Brain microvascular endothelial cell (primary cell): Measurements from ENCODE around the gene IL1RL1.

Experiments used
- DNase-seq: peaks from one replicate; pipeline ENCODE4 v3.0.0-alpha.2; 2020
- H3K27ac ChIP-seq: fragments of 250-450 bp; sonication (Bioruptor Pico); 2 replicates; pipeline ENCODE4 v1.5.1; 2020; ENCODE audit warnings: mild to moderate bottlenecking, moderate library complexity
- H3K27me3 ChIP-seq: fragments of 250-450 bp; sonication (Bioruptor Pico); replicated peaks from 2 replicates; pipeline ENCODE4 v1.5.1; 2020; ENCODE audit warnings: mild to moderate bottlenecking
- H3K36me3 ChIP-seq: fragments of 250-450 bp; sonication (Bioruptor Pico); replicated peaks from 2 replicates; pipeline ENCODE4 v1.5.1; 2020; ENCODE audit warnings: mild to moderate bottlenecking
- H3K4me3 ChIP-seq: 2 replicates; pipeline ENCODE4 v1.5.1; 2011; ENCODE audit warnings: low read depth, mild to moderate bottlenecking, control low read depth, low read length, moderate library complexity
- CTCF ChIP-seq: IDR thresholded peaks from 2 replicates; pipeline ENCODE4 v1.5.1; 2011; ENCODE audit warnings: low read depth, mild to moderate bottlenecking, moderate library complexity, low read length, control low read depth, inconsistent platforms; ENCODE audit errors: missing control alignments
- in situ Hi-C: cut with HindIII; loops from 2 replicates; pipeline ENCODE4 v1.10.0; 2017; ENCODE audit warnings: low sequenced_read_pairs, low pct_ligation_motif_present

The IL1RL1 gene

GRCh38 chr2:102294802-102295489 lies 16.4 kb upstream of the IL1RL1 start:
- Histone ChIP-seq H3K27me3 (no peaks in the 10 kb centered on the region), H3K27ac (no peak overlapping the region), H3K4me3 (no peak overlapping the region), H3K36me3 (no peaks in the 10 kb centered on the region)
- in situ Hi-C loops: no loop called here
- no peak for TF ChIP-seq CTCF
- DNase-seq: peak; percentile 15

GRCh38 chr2:102295566-102295965 lies 15.8 kb upstream of the IL1RL1 start:
- H3K36me3 ChIP-seq: no peaks in the 10 kb centered on the region

GRCh38 chr2:102296449-102296848 lies 14.9 kb upstream of the IL1RL1 start:
- no peak for TF ChIP-seq CTCF
- Histone ChIP-seq H3K4me3 (no peak overlapping the region), H3K27me3 (no peaks in the 10 kb centered on the region), H3K27ac (no peak overlapping the region), H3K36me3 (no peaks in the 10 kb centered on the region)
- DNase-seq: no peak
- in situ Hi-C loops: no loop called here

More at GRCh38 chr2:102295566-102295965, 15.8 kb upstream of the IL1RL1 start:
- in situ Hi-C loops: no loop called here
- Histone ChIP-seq H3K27ac (no peak overlapping the region), H3K4me3 (no peak overlapping the region), H3K27me3 (no peaks in the 10 kb centered on the region)
- no peak for DNase-seq
- TF ChIP-seq CTCF: no peak

- Histone ChIP-seq H3K36me3 (no peaks in the 10 kb centered on the region), H3K27ac (no peak overlapping the region), H3K4me3 (no peak overlapping the region), H3K27me3 (no peaks in the 10 kb centered on the region)
- in situ Hi-C loops: no loop called here
- no peak for DNase-seq
- no peak for TF ChIP-seq CTCF
Measured at GRCh38 chr2:102297891-102298290, 13.5 kb upstream of the IL1RL1 start.

GRCh38 chr2:102301867-102302362 lies 9.4 kb upstream of the IL1RL1 start:
- in situ Hi-C loops: no loop called here
- peak; percentile 62 for TF ChIP-seq CTCF
- H3K27ac ChIP-seq: no peak overlapping the region
- no peaks in the 10 kb centered on the region for H3K36me3 ChIP-seq
- DNase-seq: no peak
- no peak overlapping the region for H3K4me3 ChIP-seq
- H3K27me3 ChIP-seq: no peaks in the 10 kb centered on the region

GRCh38 chr2:102302458-102302857 lies 8.9 kb upstream of the IL1RL1 start:
- Histone ChIP-seq H3K4me3 (no peak overlapping the region), H3K27ac (no peak overlapping the region), H3K36me3 (no peaks in the 10 kb centered on the region), H3K27me3 (no peaks in the 10 kb centered on the region)
- TF ChIP-seq CTCF: no peak
- in situ Hi-C loops: no loop called here
- no peak for DNase-seq
